DND-41 (cell line): Measurements from ENCODE around the gene PSME2.

Experiments
- EZH2 ChIP-seq: IDR thresholded peaks from 3 replicates; pipeline ENCODE4 v1.6.1; 2012; ENCODE audit warnings: borderline replicate concordance, low read depth, mild to moderate bottlenecking, moderate library complexity, low read length, inconsistent platforms; ENCODE audit not compliant: severe bottlenecking
- TF ChIP-seq, protein P1 (sequence below): IDR thresholded peaks from 2 replicates; pipeline ENCODE4 v1.5.1; 2012; ENCODE audit warnings: borderline replicate concordance, low read length, moderate library complexity, mild to moderate bottlenecking; ENCODE audit not compliant: poor library complexity, severe bottlenecking; ENCODE audit errors: extremely low read depth

GRCh38 chr14:24172871-24173281 lies 26.5 kb upstream of the PSME2 start:
- no peak for TF ChIP-seq EZH2
- TF ChIP-seq, protein P1, sequence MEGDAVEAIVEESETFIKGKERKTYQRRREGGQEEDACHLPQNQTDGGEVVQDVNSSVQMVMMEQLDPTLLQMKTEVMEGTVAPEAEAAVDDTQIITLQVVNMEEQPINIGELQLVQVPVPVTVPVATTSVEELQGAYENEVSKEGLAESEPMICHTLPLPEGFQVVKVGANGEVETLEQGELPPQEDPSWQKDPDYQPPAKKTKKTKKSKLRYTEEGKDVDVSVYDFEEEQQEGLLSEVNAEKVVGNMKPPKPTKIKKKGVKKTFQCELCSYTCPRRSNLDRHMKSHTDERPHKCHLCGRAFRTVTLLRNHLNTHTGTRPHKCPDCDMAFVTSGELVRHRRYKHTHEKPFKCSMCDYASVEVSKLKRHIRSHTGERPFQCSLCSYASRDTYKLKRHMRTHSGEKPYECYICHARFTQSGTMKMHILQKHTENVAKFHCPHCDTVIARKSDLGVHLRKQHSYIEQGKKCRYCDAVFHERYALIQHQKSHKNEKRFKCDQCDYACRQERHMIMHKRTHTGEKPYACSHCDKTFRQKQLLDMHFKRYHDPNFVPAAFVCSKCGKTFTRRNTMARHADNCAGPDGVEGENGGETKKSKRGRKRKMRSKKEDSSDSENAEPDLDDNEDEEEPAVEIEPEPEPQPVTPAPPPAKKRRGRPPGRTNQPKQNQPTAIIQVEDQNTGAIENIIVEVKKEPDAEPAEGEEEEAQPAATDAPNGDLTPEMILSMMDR, result no peak
